Loucy (cell line): ENCODE measurements around the gene RPL39L.

Experiments used
- EZH2phosphoT487 ChIP-seq: fragments of 200-600 bp; IDR thresholded peaks from 2 replicates; pipeline ENCODE4 v1.6.1; 2018; ENCODE audit warnings: antibody characterized with exemption, mild to moderate bottlenecking, moderate library complexity, borderline replicate concordance
- TF ChIP-seq, protein P1 (sequence below): fragments of 200-600 bp; sonication (generic); conservative IDR thresholded peaks from 2 replicates; pipeline ENCODE4 v1.5.1; 2014; ENCODE audit warnings: mild to moderate bottlenecking, antibody characterized with exemption, low read length

DNA sequence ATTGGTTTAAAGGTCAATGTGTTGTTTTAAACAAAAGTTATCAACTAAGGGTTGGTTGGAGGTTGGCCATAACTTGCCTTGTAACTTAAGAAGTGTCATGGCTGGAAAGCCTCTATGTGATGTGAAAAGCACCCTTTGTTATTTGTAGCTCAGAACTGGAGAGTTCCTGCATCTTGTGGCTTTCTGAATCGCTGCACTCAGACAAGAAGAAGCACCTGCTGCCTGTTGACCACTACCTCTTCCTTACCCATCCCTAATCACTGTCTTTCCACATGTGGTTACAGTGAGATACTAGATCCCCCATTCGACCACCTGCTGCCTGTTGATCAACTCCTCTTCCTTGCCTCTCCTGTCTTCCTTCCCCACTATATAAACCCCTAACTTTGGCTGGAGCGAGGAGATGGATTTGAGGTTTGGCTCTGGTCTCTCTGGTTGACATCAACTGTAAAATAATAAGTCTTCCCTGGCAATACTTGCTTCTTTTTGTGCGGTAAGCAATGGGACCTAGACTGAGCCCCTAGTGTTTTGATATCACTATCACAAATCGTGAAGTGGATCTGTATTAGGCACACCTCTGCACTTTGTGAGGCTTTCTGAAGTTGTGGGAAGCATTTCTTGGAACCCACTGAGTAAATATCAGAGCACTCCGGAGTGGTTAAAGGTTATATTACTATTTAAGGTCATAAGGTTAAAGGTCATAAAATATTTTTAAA, 13.8 kb downstream of the RPL39L start:
- TF ChIP-seq, protein P1, sequence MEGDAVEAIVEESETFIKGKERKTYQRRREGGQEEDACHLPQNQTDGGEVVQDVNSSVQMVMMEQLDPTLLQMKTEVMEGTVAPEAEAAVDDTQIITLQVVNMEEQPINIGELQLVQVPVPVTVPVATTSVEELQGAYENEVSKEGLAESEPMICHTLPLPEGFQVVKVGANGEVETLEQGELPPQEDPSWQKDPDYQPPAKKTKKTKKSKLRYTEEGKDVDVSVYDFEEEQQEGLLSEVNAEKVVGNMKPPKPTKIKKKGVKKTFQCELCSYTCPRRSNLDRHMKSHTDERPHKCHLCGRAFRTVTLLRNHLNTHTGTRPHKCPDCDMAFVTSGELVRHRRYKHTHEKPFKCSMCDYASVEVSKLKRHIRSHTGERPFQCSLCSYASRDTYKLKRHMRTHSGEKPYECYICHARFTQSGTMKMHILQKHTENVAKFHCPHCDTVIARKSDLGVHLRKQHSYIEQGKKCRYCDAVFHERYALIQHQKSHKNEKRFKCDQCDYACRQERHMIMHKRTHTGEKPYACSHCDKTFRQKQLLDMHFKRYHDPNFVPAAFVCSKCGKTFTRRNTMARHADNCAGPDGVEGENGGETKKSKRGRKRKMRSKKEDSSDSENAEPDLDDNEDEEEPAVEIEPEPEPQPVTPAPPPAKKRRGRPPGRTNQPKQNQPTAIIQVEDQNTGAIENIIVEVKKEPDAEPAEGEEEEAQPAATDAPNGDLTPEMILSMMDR: no peak
- no peak for TF ChIP-seq EZH2phosphoT487
